Prostate gland (tissue), 2 donors: Measurements from ENCODE around the gene TNPO3. TPM values are rescaled to one million over a fixed set of nuclear protein-coding genes. Genes with fewer than 3 reads are reported as not detected.

Source experiments
- DNase-seq: peaks from one replicate; pipeline ENCODE4 v3.0.0-alpha.2; 2019; ENCODE audit warnings: low spot score
- H3K27ac ChIP-seq, 2 donors: fragments of 200-600 bp; sonication (generic); 2 replicates each; pipeline ENCODE4 v1.5.1; 2017 to 2019
- H3K27me3 ChIP-seq: fragments of 200-600 bp; sonication (generic); replicated peaks from 2 replicates; pipeline ENCODE4 v1.5.1; 2019; ENCODE audit not compliant: insufficient read depth
- H3K36me3 ChIP-seq, 2 donors: fragments of 200-600 bp; sonication (generic); 1 replicate in 1 of 2; 2 replicates in 1 of 2; pipeline versions ENCODE4 v1.5.1 to v1.8.1; 2017 to 2019
- H3K4me1 ChIP-seq: fragments of 200-600 bp; sonication (generic); replicated peaks from 2 replicates; pipeline ENCODE4 v1.5.1; 2019
- H3K4me3 ChIP-seq, 2 donors: fragments of 200-600 bp; sonication (generic); 2 replicates each; pipeline ENCODE4 v1.5.1; 2017 to 2019
- H3K9me3 ChIP-seq: fragments of 200-600 bp; sonication (generic); 2 replicates; pipeline ENCODE4 v1.5.1; 2017
- CTCF ChIP-seq, 4 experiments: fragments of 200-600 bp in 2 of 4; fragments of 450-650 bp in 2 of 4; sonication (generic) in 2 of 4; IDR thresholded peaks; 1 replicate in 3 of 4; 2 replicates in 1 of 4; pipeline ENCODE4 v1.5.1; 2016 to 2019; ENCODE audit warnings: antibody characterized with exemption in 4 of 4, mild to moderate bottlenecking in 2 of 4, moderate library complexity in 2 of 4
- POLR2A ChIP-seq: fragments of 450-650 bp; IDR thresholded peaks from one replicate; pipeline ENCODE4 v1.6.1; 2016; ENCODE audit warnings: antibody characterized with exemption, mild to moderate bottlenecking
- POLR2AphosphoS5 ChIP-seq: sonication (generic); formaldehyde crosslinking; IDR thresholded peaks from one replicate; pipeline ENCODE4 v1.6.1; 2017; ENCODE audit warnings: antibody characterized with exemption
- WGBS: methylation state at CpG from one replicate; pipeline ENCODE4 v1.1.5; 2018; 5-methylcytosine and 5-hydroxymethylcytosine counted together
- intact Hi-C: fragments of 100-400 bp; cut with DNase I; formaldehyde crosslinking; loops from one replicate; pipeline ENCODE4 v1.14.2; 2022
- total RNA-seq, 2 donors: library from RNA; depleted of rRNA; stranded (reverse); fragments of >200 nt; gene quantifications; one replicate each; pipeline ENCODE4 v1.1.0, GENCODE V29; 2016

TNPO3 gene
- total RNA-seq, 2 donors from 2014 or later, result 32.2 to 42.3 TPM

DNA sequence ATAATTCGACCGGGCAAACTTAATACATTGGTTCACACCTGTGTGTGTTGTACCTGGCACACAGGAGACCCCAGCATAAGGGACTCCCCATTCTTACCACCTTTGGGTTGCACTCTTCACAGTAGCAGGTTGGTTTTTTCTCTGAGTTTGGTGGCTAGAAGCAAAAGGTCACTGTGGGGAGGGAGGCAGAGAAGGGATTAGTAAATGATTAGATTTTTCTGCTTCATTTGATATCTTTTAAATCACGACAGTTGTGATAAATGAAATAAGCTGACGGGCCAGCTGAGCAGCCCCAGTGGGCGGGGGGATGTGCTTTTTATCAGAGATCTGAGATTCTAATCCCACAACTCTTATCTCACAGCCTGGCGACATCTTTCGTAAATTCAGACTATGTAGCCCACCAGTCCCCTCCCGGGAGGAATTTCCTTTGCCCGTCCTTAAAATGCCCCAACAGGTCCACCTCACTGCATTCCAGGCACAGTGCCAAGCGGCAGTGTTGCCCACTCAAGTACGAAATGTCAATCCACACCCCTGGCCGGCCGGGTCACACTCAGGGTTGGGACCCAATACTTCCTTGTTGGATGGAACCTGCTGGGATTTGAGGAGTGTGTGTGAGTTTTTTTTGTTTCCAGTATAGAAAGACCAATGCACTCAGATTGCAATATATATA lies 133.9 kb downstream of the TNPO3 start:
- H3K4me1 ChIP-seq, result no peaks in the 10 kb centered on the region
- TF ChIP-seq POLR2A (no peak), POLR2AphosphoS5 (no peak), CTCF (IDR thresholded peaks at IDR 0.05) (no peak)
- no peaks in the 10 kb centered on the region for H3K9me3 ChIP-seq
- H3K27me3 ChIP-seq, result peaks cover 5% of the 10 kb centered on the region
- H3K27ac ChIP-seq, result no peak overlapping the region
- no peak for DNase-seq
- H3K4me3 ChIP-seq, result no peak overlapping the region
- intact Hi-C loops, result no loop called here
- no peaks in the 10 kb centered on the region for H3K36me3 ChIP-seq
- 55% methylated on average over 13 of the region's 13 CpGs for WGBS

DNA sequence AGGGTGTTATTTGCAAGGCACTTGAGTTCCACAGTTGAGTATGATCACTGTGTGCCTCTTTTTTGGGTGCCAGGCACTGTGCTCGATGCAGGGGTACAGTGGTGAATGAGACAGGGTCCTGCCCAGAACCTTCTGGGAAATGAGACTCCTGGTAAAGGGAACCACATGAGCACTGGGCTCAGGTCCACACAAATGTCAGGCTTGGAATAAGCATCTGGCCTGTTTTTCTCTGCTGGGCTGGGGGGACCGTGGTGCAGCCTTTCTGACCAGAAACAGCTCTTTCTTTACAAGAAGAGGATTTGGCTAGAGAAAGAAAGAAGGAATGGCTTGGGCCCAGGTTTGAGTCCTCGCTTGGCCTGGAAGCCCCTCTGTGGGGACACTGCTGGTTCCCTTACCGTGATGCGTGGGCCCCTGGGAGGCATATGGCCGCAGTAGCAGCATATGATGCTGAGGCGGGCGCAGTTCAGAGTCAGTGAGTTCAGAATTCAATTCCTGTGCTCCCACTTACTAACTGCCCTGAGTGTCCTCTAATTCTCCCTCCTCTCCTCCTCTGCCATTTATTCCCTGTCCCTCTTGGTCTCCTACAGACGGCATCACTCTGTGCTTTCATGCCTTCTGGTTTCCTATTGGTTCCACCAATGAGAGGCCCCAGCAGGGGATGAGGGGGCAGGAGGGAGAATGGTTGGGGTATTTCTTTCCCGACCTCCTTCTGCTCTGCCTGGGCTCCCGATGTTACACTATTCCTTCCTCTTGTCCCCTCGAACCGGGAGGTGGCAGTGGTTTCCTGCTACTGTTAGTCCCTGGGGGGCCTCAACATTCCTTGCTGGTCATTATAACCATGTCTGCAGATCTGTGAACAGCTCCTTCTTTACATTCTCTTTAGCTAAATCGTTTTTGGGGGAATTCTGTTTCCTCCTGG lies 134.8 kb downstream of the TNPO3 start:
- H3K4me1 ChIP-seq, result no peaks in the 10 kb centered on the region
- H3K27me3 ChIP-seq, result peaks cover 9% of the 10 kb centered on the region
- WGBS, result 67% methylated on average over 14 of the region's 14 CpGs
- intact Hi-C loops, result no loop called here
- TF ChIP-seq CTCF (IDR thresholded peaks at IDR 0.05) (no peak), POLR2AphosphoS5 (no peak), POLR2A (no peak)
- H3K4me3 ChIP-seq, result no peak overlapping the region
- no peak for DNase-seq
- H3K36me3 ChIP-seq, result no peaks in the 10 kb centered on the region
- H3K27ac ChIP-seq, result no peak overlapping the region
- no peaks in the 10 kb centered on the region for H3K9me3 ChIP-seq

DNA sequence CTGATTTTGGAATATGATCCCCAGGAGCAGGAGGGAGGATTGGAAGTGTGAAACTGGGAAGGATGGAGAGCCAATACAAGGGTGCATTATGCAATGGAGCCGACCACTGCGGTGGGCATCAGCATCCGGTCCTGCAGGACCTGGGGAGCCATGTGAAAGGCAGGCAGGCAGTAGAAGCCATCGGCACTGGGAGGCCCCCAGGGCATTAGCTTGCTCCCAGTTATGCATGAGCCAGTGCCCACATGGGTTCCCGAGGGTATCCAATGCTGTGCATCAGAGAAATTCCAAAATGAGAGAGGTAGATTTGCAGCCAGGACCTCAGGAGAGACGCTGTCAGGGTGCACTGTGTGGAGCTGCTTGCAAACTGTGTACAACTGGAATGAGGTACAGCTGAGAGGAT lies 135.7 kb downstream of the TNPO3 start:
- Histone ChIP-seq H3K27ac (no peak overlapping the region), H3K4me3 (no peak overlapping the region), H3K36me3 (no peaks in the 10 kb centered on the region), H3K27me3 (peaks cover 13% of the 10 kb centered on the region), H3K4me1 (no peaks in the 10 kb centered on the region), H3K9me3 (no peaks in the 10 kb centered on the region)
- TF ChIP-seq CTCF (IDR thresholded peaks at IDR 0.05), result no peak
- TF ChIP-seq POLR2AphosphoS5, result no peak
- TF ChIP-seq POLR2A, result no peak
- DNase-seq, result no peak
- intact Hi-C loops, result no loop called here
- WGBS, result 82% methylated on average over 6 of the region's 6 CpGs

- no peak for DNase-seq
- TF ChIP-seq POLR2AphosphoS5 (no peak), CTCF (IDR thresholded peaks at IDR 0.05) (no peak), POLR2A (no peak)
- 66% methylated on average over 8 of the region's 8 CpGs for WGBS
- Histone ChIP-seq H3K4me3 (no peak overlapping the region), H3K36me3 (no peaks in the 10 kb centered on the region), H3K27ac (no peak overlapping the region), H3K4me1 (no peaks in the 10 kb centered on the region), H3K27me3 (peaks cover 13% of the 10 kb centered on the region), H3K9me3 (no peaks in the 10 kb centered on the region)
- intact Hi-C loops, result no loop called here
These were observed 136.8 kb downstream of the TNPO3 start for GRCh38 chr7:128918016-128918665.
